NCI-H2196 treated with DMSO at 0.1 percent for 48 hours (cell line): ENCODE data around the gene MRFAP1.

Source experiments
- DNase-seq: peaks from one replicate; lab custom pipeline; 2025; ENCODE audit not compliant: unreplicated experiment; lab: John Stamatoyannopoulos, UW

MRFAP1 gene

GRCh38 chr4:6689506-6689960 is 49.0 kb downstream of the MRFAP1 start:
- DNase-seq, result no peak
